GM12878 (cell line): Measurements from ENCODE around the gene DNAJC9. TPM values are rescaled to one million over a fixed set of nuclear protein-coding genes. Genes with fewer than 3 reads are reported as not detected.

Source experiments
- ATAC-seq: fragments of 200-7000 bp; cut with Tn5 transposase; 3 replicates; pipeline ENCODE4 v1.9.1; 2020; ENCODE audit warnings: mild to moderate bottlenecking, moderate library complexity
- BruUV-seq: library from RNA; stranded (reverse); fragments of 400-500 nt; replicated peaks from 2 replicates; lab custom pipeline; 2021; lab: Mats Ljungman, UMichigan
- CTCF ChIA-PET: fragments of 300-600 bp; sonication (Branson Sonifier 250); formaldehyde crosslinking; extraction: SDS; loops from one replicate; lab custom pipeline; 2021; ENCODE audit warnings: inconsistent platforms; lab: Yijun Ruan, JAX
- POLR2A ChIA-PET: fragments of 350-600 bp; formaldehyde crosslinking; extraction: SDS; loops from one replicate; lab custom pipeline; 2021; ENCODE audit warnings: inconsistent platforms; lab: Charles Lee
- RAD21 ChIA-PET: fragments of 300-600 bp; sonication (Branson Sonifier 250); formaldehyde crosslinking; loops from one replicate; lab custom pipeline; 2023; ENCODE audit warnings: antibody characterized with exemption; ENCODE audit not compliant: unreplicated experiment; lab: Charles Lee
- SMC1A ChIA-PET: fragments of 300-600 bp; sonication (Branson Sonifier 250); formaldehyde crosslinking; loops from one replicate; lab custom pipeline; 2023; ENCODE audit not compliant: unreplicated experiment, uncharacterized antibody; lab: Charles Lee
- DNase-seq: peaks from one replicate; pipeline ENCODE4 v3.0.0-alpha.2; 2011; ENCODE audit warnings: low read depth, low spot score
- FAIRE-seq: peaks from 3 replicates; lab custom pipeline; 2011; peaks lifted over from hg19 to GRCh38; lab: Jason Lieb, UNC
- H2AFZ ChIP-seq: 2 replicates; pipeline ENCODE4 v1.6.0; 2011; ENCODE audit warnings: low read depth, low read length, control low read depth; ENCODE audit not compliant: control insufficient read depth
- H3K27ac ChIP-seq: 2 replicates; pipeline ENCODE4 v1.5.1; 2011; ENCODE audit warnings: control low read depth; ENCODE audit not compliant: control insufficient read depth, insufficient read depth
- H3K27me3 ChIP-seq, 2 experiments: replicated peaks in 1 of 2; 2 replicates each; pipeline versions ENCODE4 v1.6.0 to v1.6.1; 2011; ENCODE audit warnings: low read length in 1 of 2; ENCODE audit not compliant: control insufficient read depth in 2 of 2, insufficient read depth in 2 of 2
- H3K36me3 ChIP-seq, 2 experiments: 2 replicates each; pipeline ENCODE4 v1.5.1; 2011; ENCODE audit warnings: low read length in 1 of 2; ENCODE audit not compliant: control insufficient read depth in 2 of 2, insufficient read depth in 2 of 2
- H3K4me1 ChIP-seq: 2 replicates; pipeline ENCODE4 v1.6.1; 2011; ENCODE audit warnings: mild to moderate bottlenecking, low read length, moderate library complexity, mixed read lengths; ENCODE audit not compliant: control insufficient read depth, insufficient read depth
- H3K4me2 ChIP-seq: 2 replicates; pipeline ENCODE4 v1.6.0; 2011; ENCODE audit warnings: control low read depth; ENCODE audit not compliant: control insufficient read depth, insufficient read depth
- H3K4me3 ChIP-seq: fragments of 200-600 bp; sonication (generic); 2 replicates; pipeline ENCODE4 v1.5.1; 2016
- H3K79me2 ChIP-seq: 2 replicates; pipeline ENCODE4 v1.6.0; 2011; ENCODE audit warnings: low read length; ENCODE audit not compliant: control insufficient read depth, insufficient read depth
- H3K9ac ChIP-seq: 2 replicates; pipeline ENCODE4 v1.8.0; 2011; ENCODE audit warnings: low read length, control low read depth, mixed read lengths; ENCODE audit not compliant: control insufficient read depth, insufficient read depth
- H3K9me3 ChIP-seq: replicated peaks from 3 replicates; pipeline ENCODE4 v1.5.1; 2011; ENCODE audit warnings: mild to moderate bottlenecking, low read length; ENCODE audit not compliant: control insufficient read depth, insufficient read depth
- H4K20me1 ChIP-seq: 2 replicates; pipeline ENCODE4 v1.6.0; 2011; ENCODE audit not compliant: control insufficient read depth, insufficient read depth
- EED ChIP-seq: sonication (generic); IDR thresholded peaks from 2 replicates; pipeline ENCODE4 v1.6.1; 2016; ENCODE audit warnings: antibody characterized with exemption, low read depth
- EP300 ChIP-seq, 2 experiments: fragments of 150-350 bp in 1 of 2; IDR thresholded peaks; 2 replicates each; pipeline ENCODE4 v1.6.1; 2011 to 2012; ENCODE audit warnings: low read depth in 2 of 2, low read length in 2 of 2, borderline replicate concordance in 1 of 2, improper control_type of control experiment in 1 of 2, inconsistent platforms in 1 of 2; ENCODE audit not compliant: control insufficient read depth in 1 of 2
- HDAC6 ChIP-seq: fragments of 200-600 bp; sonication (generic); IDR thresholded peaks from one replicate; pipeline ENCODE4 v1.8.0; 2017; ENCODE audit warnings: antibody characterized with exemption; ENCODE audit not compliant: unreplicated experiment
- NFXL1 ChIP-seq: fragments of 450-650 bp; IDR thresholded peaks from 2 replicates; pipeline ENCODE4 v1.6.1; 2017; ENCODE audit warnings: antibody characterized with exemption, mild to moderate bottlenecking, borderline replicate concordance
- NR2F1 ChIP-seq: fragments of 450-650 bp; conservative IDR thresholded peaks from 2 replicates; pipeline ENCODE4 v1.6.1; 2017; ENCODE audit warnings: mild to moderate bottlenecking
- RAD51 ChIP-seq: fragments of 450-650 bp; IDR thresholded peaks from 2 replicates; pipeline ENCODE4 v1.6.1; 2016; ENCODE audit warnings: moderate library complexity, mild to moderate bottlenecking, inconsistent platforms
- ZNF687 ChIP-seq: fragments of 450-650 bp; IDR thresholded peaks from 2 replicates; pipeline ENCODE4 v1.6.1; 2017; ENCODE audit warnings: mild to moderate bottlenecking, moderate library complexity
- WGBS: methylation state at CpG from one replicate; pipeline ENCODE4 v1.1.6; 2016; ENCODE audit warnings: low lambda C conversion rate; ENCODE audit not compliant: insufficient replicate concordance, insufficient coverage; ENCODE audit errors: missing lambda C conversion rate; 5-methylcytosine and 5-hydroxymethylcytosine counted together
- in situ Hi-C: fragments of 300-500 bp; cut with MboI; formaldehyde crosslinking; loops from 9 replicates; pipeline ENCODE4 v1.14.3; 2018; ENCODE audit warnings: mixed read lengths
- intact Hi-C: fragments of 100-400 bp; cut with micrococcal nuclease; formaldehyde crosslinking; loops from one replicate; pipeline ENCODE4 v1.14.2; 2022; ENCODE audit not compliant: unreplicated experiment
- polyA plus RNA-seq, 11 experiments: library from polyadenylated mRNA; depleted of rRNA in 4 of 11; unstranded in 6 of 11; stranded (reverse) in 5 of 11; fragments of >200 nt; fragmentation: Nextera tagmentation in 4 of 11; fragmentation: Illumina TruSeq in 1 of 11; extraction: Ambion mirVana in 4 of 11; extraction: Trizol in 1 of 11; gene quantifications; 1 replicate in 1 of 11; 2 replicates in 10 of 11; pipeline versions ENCODE4 v1.2.1 to v1.2.3, GENCODE V29; 2011 to 2016; ENCODE audit warnings: inconsistent platforms in 2 of 11, missing spikeins in 2 of 11, low read depth in 1 of 11
- total RNA-seq, 4 experiments: library from RNA; depleted of rRNA in 3 of 4; stranded (reverse); fragments of >200 nt in 3 of 4; fragmentation: Illumina TruSeq in 1 of 4; extraction: Trizol in 1 of 4; gene quantifications; 2 replicates each; pipeline versions ENCODE4 v1.2.1 to v1.2.3, GENCODE V29; 2013 to 2021
- TF ChIP-seq, protein P1 (sequence below): fragments of 450-650 bp; IDR thresholded peaks from 2 replicates; pipeline ENCODE4 v1.6.1; 2017; ENCODE audit warnings: borderline replicate concordance

Gene DNAJC9
- total and polyA plus RNA-seq, 10 of the 15 experiments (the other 5 are each of a cell fraction or from before 2014, with no cell fraction given): 15.0 to 72.9 (median 41.8) TPM

- Histone ChIP-seq H2AFZ (no peak overlapping the region), H3K79me2 (no peaks in the 10 kb centered on the region), H3K9ac (no peak overlapping the region), H3K9me3 (no peaks in the 10 kb centered on the region), H3K4me3 (no peak overlapping the region), H3K36me3 (peaks cover 2 to 8% of the 10 kb centered on the region in 2 experiments; a peak in 3 of 4 replicates), H3K27me3 (no peaks in the 10 kb centered on the region), H3K27ac (no peak overlapping the region), H3K4me2 (no peak overlapping the region), H4K20me1 (no peaks in the 10 kb centered on the region), H3K4me1 (no peaks in the 10 kb centered on the region)
- ChIA-PET SMC1A (interaction anchor here (0.7 kb wide), 1 partner anchor 1411 kb away, joined by 3 read pairs; no protein-coding TSS in a partner anchor), RAD21 (no interaction called here), CTCF (interaction anchor here (2.4 kb wide), 1 partner anchor 16 kb away, joined by 5 read pairs; no protein-coding TSS in a partner anchor), POLR2A (interaction anchor here (0.6 kb wide), 1 partner anchor 819 kb away, joined by 4 read pairs; no protein-coding TSS in a partner anchor)
- ATAC-seq (no peak), DNase-seq (no peak), FAIRE-seq (no peak)
- TF ChIP-seq NR2F1 (no peak), EED (no peak), RAD51 (no peak), EP300 (IDR thresholded peaks at IDR 0.05; ENCODE audit: borderline replicate concordance in 1 of 2, control insufficient read depth in 1 of 2, low read depth in 2 of 2, low read length in 2 of 2) (no peak), ZNF687 (no peak), HDAC6 (no peak), NFXL1 (no peak)
- TF ChIP-seq, protein P1, sequence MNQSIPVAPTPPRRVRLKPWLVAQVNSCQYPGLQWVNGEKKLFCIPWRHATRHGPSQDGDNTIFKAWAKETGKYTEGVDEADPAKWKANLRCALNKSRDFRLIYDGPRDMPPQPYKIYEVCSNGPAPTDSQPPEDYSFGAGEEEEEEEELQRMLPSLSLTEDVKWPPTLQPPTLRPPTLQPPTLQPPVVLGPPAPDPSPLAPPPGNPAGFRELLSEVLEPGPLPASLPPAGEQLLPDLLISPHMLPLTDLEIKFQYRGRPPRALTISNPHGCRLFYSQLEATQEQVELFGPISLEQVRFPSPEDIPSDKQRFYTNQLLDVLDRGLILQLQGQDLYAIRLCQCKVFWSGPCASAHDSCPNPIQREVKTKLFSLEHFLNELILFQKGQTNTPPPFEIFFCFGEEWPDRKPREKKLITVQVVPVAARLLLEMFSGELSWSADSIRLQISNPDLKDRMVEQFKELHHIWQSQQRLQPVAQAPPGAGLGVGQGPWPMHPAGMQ: no peak
- WGBS: 73% methylated on average over 6 of the region's 6 CpGs
- intact Hi-C loops: no loop called here
- in situ Hi-C loops: no loop called here
- no TSS peak for BruUV-seq
Observed at GRCh38 chr10:73229567-73229966, 17.5 kb downstream of the DNAJC9 start.
